Uterine smooth muscle cell (primary cell): Measurements from ENCODE around the gene C1GALT1. TPM values are rescaled to one million over a fixed set of nuclear protein-coding genes. Genes with fewer than 3 reads are reported as not detected.

Experiments
- total RNA-seq: library from RNA; depleted of rRNA; stranded (reverse); fragments of >200 nt; gene quantifications from 2 replicates; pipeline ENCODE4 v1.2.3, GENCODE V29; 2014

C1GALT1 gene
- total RNA-seq, result 41.4 and 52.0 TPM in 2 replicates

DNA sequence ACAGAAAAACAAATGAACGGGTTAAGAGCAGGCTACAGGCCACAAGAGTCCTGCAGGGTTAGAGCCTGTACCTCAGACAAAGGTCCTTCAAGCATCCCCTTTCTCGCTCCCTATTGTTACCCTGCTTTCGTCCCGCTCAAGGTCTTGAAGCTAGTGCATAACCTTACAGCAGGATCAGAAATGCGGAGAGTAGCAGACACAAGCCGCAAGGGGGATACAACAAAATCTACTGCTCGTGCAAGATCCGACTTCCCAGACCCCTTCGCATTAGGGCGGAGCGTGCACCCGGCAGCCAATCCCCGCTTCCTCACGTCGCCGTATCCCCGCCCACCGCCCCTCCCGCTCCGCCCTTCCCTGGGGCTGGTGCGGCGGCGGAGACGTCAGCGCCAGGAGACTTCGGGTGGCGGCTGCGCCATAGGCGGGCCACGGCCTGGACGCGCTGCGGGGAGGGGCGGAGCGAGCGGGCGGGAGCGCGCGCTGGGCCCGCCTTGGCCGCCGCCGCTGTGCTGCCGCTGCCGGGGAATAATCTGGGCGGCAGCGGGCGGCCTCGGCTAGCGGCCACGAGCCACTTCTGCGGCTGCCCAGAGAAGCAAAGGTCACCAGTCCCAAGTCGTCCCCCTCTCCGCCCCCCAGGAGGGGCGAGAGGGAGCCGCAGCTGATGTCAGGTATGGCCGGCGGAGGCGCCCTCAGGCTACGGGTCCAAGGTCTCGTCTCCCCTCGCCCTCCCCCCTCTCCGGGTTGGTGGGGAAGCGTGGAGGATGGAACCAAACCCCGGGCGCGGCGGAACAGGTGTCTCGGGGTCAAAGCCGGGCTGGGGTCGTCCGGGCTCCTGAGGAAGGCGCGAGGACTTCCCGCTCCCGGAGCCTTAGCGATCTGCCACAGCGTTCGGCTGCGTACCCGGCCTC, at the start of gene C1GALT1:
Gene C1GALT1 (plus strand): TSS at position 389 of the 905 bp plus-strand sequence. CDS start 51,776 bp downstream, outside the sequence.

